ENCODE data around the gene TRIM4.

TRIM4 gene

DNA sequence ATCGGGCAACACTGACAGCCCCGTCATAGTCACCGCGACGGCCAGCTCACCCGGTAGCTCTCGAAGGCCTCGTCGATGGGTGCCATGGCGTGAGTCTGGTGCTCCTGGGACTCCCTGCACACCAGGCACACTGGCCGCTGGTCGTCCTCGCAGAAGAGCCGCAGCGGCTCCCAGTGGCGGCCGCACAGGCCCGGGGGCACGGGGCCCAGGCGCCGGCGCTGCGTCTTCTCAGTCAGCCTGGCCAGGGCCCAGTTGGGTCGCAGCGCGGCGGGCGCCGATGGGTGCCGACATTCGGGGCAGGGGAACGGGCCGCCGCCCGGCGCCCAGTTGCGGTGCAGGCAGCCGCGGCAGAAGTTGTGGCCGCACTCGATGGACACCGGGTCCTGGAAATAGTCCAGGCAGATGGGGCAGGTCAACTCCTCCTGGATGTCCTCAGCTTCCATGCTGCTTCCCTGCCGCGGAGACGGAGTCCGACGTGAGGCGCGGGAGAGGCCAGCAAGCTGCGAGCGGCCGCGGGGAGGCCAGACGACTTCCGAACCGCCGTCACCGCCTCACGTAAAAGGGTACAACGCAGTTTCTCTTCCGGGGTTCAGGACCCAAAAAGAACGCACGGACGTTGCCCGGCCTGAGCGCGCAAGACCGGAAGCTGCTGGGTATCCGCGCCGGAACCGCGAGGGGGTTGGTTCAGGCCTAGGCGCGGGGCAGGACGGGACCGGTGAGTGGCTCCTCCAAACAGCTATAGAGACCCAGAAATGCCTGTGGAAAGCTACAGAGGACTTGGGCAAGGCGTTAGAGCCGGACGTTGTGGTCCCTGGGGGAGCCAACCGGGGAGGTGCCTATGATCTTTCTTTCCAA lies at the start of gene TRIM4 (continued):
- 0 out of 2 replicates have a peak, but pooled peaks have one; percentile 19 for TF ChIP-seq SP3 (tag by site-specific recombination; IDR thresholded peaks at IDR 0.05)
- TF ChIP-seq ZNF776 (tag by site-specific recombination; IDR thresholded peaks at IDR 0.05; ENCODE audit: borderline replicate concordance): no peak

GRCh38 chr7:99958564-99959227 lies 39.4 kb upstream of the TRIM4 start:
- Histone ChIP-seq H3K4me1 (ENCODE audit: control insufficient read depth, insufficient read depth, low read length) (no peaks in the 10 kb centered on the region), H3K9me3 (ENCODE audit: control insufficient read depth, insufficient read depth, low read depth, low read length) (no peaks in the 10 kb centered on the region), H3K4me3 (ENCODE audit: low read depth, low read length) (no peak overlapping the region), H3K36me3 (ENCODE audit: control insufficient read depth in 2 of 2, insufficient read depth in 1 of 2, low read length in 2 of 2) (no peaks in the 10 kb centered on the region), H3K27ac (ENCODE audit: extremely low read depth, low read depth, low read length) (no peak overlapping the region)
- CTCF ChIA-PET: no interaction called here
- TF ChIP-seq PATZ1 (tag by site-specific recombination; IDR thresholded peaks at IDR 0.05): peak; percentile 73
- no peak for TF ChIP-seq ZBTB48 (tag by site-specific recombination; IDR thresholded peaks at IDR 0.05)
- TF ChIP-seq, protein P1, sequence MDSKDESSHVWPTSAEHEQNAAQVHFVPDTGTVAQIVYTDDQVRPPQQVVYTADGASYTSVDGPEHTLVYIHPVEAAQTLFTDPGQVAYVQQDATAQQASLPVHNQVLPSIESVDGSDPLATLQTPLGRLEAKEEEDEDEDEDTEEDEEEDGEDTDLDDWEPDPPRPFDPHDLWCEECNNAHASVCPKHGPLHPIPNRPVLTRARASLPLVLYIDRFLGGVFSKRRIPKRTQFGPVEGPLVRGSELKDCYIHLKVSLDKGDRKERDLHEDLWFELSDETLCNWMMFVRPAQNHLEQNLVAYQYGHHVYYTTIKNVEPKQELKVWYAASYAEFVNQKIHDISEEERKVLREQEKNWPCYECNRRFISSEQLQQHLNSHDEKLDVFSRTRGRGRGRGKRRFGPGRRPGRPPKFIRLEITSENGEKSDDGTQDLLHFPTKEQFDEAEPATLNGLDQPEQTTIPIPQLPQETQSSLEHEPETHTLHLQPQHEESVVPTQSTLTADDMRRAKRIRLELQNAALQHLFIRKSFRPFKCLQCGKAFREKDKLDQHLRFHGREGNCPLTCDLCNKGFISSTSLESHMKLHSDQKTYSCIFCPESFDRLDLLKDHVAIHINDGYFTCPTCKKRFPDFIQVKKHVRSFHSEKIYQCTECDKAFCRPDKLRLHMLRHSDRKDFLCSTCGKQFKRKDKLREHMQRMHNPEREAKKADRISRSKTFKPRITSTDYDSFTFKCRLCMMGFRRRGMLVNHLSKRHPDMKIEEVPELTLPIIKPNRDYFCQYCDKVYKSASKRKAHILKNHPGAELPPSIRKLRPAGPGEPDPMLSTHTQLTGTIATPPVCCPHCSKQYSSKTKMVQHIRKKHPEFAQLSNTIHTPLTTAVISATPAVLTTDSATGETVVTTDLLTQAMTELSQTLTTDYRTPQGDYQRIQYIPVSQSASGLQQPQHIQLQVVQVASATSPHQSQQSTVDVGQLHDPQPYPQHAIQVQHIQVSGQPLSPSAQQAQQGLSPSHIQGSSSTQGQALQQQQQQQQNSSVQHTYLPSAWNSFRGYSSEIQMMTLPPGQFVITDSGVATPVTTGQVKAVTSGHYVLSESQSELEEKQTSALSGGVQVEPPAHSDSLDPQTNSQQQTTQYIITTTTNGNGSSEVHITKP (tag by site-specific recombination; IDR thresholded peaks at IDR 0.05): peak; percentile 96
- POLR2A ChIA-PET: no interaction called here

DNA sequence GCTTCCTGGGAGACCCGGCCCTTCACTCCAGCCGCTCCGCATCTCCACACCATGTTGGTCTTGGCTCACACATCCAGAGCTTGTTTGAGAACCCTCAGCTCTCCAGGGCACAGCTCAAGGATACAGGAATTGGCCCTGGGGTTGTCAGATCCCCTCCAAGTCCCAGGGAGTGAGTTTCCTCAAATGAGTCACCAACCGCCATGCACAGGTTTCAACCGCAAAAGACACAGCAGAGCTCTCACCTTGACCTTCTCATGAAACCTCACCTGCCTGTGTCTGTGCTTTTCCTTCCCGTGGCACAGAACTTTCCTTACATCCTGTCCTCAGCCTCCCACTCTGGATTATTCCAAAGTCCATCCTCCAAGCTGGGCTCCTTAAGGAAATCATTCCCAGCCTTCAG lies 35.9 kb upstream of the TRIM4 start:
- no peak overlapping the region for H3K4me3 ChIP-seq (ENCODE audit: low read depth, low read length)
- no peaks in the 10 kb centered on the region for H3K36me3 ChIP-seq (ENCODE audit: control insufficient read depth in 2 of 2, insufficient read depth in 1 of 2, low read length in 2 of 2)
- no peaks in the 10 kb centered on the region for H3K9me3 ChIP-seq (ENCODE audit: control insufficient read depth, insufficient read depth, low read depth, low read length)
- TF ChIP-seq ZNF48 (tag by site-specific recombination; IDR thresholded peaks at IDR 0.05) (no peak), MEIS1 (CRISPR knock-in tag; IDR thresholded peaks at IDR 0.05; ENCODE audit: borderline replicate concordance) (no peak), REPIN1 (tag by site-specific recombination; IDR thresholded peaks at IDR 0.05; ENCODE audit: low read depth) (no peak), PATZ1 (tag by site-specific recombination; IDR thresholded peaks at IDR 0.05) (no peak)
- TF ChIP-seq, protein P2, sequence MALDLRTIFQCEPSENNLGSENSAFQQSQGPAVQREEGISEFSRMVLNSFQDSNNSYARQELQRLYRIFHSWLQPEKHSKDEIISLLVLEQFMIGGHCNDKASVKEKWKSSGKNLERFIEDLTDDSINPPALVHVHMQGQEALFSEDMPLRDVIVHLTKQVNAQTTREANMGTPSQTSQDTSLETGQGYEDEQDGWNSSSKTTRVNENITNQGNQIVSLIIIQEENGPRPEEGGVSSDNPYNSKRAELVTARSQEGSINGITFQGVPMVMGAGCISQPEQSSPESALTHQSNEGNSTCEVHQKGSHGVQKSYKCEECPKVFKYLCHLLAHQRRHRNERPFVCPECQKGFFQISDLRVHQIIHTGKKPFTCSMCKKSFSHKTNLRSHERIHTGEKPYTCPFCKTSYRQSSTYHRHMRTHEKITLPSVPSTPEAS (tag by site-specific recombination; IDR thresholded peaks at IDR 0.05): no peak
- TF ChIP-seq, protein P1 (tag by site-specific recombination; IDR thresholded peaks at IDR 0.05): no peak
- ChIA-PET POLR2A (interaction anchor here (0.7 to 1.0 kb wide), 2 partner anchors 17 to 36 kb away, joined by 3 read pairs; partner anchors contain the start of gene TRIM4), CTCF (interaction anchor here (0.7 kb wide), 1 partner anchor 24 kb away, joined by 5 read pairs; no protein-coding TSS in a partner anchor)
- no peak overlapping the region for H3K27ac ChIP-seq (ENCODE audit: extremely low read depth, low read depth, low read length)
- H3K4me1 ChIP-seq (ENCODE audit: control insufficient read depth, insufficient read depth, low read length): no peaks in the 10 kb centered on the region
